ENCODE measurements around the gene HOXA10.

GRCh38 chr7:27182285-27182841, 8.2 kb upstream of the HOXA10 start:
- TF ChIP-seq CTCF (IDR thresholded peaks at IDR 0.05) (no peak), POLR2A (IDR thresholded peaks at IDR 0.05) (no peak)

All from thyroid gland (tissue), 4 donors.